NCI-H2029 treated with DMSO at 0.1 percent for 48 hours (cell line): ENCODE results near the gene PAX3.
A peak's percentile ranks its signal among the peaks of the same experiment; 100 is the strongest.

Experiments
- DNase-seq: peaks from one replicate; lab custom pipeline; 2025; lab: John Stamatoyannopoulos, UW

The PAX3 gene

DNA sequence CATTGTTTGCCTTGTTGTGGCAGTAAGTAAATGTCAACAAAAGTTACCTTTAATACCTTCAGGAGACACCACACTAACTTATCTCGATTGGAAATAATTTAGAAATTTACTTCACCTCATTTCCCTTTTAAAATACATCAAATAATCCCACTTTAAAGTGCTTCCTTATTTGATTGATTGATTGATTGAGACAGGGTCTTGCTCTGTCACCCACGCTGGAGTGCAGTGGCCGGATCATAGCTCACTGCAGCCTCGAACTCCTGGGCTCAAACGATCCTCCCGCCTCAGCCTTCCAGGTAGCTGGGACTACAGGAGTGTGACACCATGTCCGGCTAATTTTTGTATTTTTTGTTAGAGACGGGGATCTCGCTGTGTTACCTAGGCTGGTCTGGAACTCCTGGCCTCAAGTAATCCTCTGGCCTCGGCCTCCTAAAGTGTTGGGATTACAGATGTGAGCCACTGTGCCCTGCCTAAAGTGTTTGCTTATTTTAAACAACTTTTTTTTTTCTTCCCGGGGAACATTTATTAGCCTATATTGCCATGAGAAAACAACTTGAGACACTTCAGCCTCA lies 12.0 kb upstream of the PAX3 start:
- no peak for DNase-seq

DNA sequence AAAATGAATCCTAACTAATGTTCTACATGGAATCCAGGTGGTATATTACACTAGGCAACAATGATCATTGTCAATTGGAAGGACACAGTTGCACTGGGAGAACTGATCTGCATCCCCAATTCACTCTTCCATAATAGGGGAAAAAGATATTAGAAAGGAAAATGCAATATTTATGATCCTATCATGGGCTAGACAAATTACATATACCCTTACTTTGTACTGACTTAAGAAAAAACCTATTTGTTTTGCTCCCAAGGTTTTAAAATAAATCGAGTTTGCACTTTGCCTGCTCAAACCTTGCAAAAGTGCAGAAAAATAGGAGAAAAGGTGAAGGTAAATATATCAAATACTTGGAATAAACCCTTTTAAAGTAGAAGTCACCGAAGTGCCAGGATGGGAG lies 11.0 kb upstream of the PAX3 start:
- DNase-seq: no peak

DNA sequence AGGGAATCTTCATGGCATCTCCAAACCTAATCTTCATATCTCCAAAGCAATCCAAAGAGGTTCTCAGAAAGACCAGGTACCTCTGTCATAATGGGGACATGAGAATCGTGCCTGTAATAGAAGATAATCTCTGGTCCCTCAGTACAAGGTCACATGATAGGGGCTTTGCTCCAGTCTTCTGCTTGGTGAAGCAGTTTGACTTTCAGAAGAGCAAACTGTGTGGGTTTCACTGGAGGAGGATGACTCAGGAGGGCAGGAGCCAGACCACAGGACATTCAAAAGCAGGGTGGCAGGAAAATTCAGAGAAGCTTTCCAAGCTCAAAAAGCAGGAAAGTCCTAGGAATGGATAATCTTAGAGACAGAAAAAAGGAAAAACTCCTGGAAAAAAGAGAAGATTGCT lies 10.6 kb upstream of the PAX3 start:
- DNase-seq: no peak

DNA sequence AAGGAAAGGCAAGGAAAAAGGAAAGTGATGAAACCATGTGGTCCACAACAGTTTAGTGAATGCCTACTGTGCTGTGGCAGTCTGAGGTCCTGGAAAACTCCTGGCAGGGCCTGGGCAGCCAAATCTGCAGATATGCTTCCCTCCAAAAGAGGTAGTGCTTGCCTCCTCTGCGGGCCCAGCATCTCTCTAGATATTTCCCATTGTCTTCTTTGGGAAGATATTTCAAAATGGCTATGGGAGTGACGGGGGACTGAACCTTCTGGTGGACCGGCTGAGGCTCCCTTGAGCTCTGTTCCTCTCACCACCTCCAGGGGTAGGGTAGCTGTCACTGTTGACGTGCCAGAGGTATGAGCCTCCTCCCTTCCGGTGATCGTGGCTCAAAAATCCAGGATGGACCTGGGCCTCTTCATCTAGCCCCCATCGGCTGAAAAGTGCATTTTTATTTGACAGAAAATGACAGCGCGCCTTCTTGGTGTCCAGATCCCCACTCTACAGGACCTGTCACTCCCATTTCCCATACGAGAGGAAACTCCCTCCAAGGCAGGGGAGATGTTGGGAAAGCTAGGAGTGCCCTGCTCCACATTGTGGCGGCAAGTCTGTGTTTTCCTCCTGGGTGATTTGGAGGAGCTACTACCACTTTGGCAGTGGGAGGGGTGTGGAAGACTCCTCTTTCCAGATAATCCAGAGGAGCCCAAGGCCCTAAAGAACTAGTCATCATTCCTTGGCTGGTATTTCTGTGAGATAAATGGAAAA lies 9.4 kb upstream of the PAX3 start:
- DNase-seq: no peak

DNA sequence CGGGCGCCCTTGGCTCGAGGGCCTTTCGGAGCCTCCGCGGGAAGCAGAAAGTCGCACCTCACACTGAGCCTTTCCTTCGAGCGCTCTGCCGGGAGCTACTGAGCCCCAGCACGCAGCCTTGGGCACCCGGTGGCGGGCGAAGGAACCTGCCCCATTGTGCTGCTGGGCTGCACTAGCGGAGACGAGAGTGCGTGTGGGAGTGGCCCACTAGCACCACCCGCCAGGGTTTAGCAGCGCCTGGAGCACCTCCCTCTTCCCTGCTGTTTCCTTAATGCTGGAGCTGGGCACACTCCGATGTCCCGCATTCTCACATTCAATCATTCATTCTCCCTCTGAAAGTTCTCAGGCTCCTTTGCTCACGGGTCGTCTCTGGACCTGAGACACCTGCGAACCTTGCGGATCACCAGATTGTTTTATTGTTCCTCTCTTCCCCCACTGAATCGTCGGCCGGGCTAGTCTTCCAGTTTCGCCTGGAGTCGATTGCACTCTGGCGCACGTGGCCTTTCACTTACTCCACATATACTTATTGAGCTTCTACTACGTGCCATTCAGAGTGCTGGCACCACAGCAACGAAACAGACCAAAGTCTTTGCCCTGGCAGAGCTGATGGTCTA lies 8.5 kb upstream of the PAX3 start:
- DNase-seq: no peak

DNA sequence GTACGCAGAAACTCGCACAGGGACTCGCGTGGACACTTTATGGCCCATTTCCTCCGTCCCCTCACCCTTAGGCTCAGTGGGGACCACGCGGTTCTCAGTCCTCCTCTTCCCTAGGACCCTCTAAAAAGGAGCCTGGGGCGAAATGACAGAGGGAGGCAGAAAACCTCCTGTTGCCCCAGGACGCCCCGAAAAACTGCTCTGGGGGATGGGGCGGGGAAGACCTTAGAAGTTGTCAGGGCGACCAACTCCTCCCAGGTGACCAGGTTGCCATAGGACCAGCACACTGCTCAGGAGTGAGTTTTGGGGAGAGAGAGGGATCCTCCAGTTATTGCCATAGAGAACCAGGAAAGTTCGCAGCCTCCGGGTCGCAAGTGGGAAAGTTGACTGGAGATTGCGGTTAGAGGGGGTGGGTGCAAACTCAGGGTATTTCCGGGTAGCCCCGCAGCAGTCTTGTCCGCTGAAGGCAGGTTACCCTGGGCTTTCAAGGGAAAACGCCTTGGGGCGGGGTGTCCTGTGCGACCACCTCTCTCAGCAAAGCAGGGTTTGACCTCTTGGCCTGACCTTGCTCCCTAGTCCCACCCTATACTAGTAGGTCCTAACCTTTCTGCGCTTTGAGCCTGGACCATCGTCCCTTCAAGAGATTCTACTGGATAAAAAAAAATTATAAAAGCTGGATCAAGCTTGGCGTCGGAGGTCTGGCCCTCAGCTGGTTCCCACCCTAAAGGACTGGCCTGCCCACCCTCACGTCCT lies 7.8 kb upstream of the PAX3 start:
- DNase-seq: no peak

DNA sequence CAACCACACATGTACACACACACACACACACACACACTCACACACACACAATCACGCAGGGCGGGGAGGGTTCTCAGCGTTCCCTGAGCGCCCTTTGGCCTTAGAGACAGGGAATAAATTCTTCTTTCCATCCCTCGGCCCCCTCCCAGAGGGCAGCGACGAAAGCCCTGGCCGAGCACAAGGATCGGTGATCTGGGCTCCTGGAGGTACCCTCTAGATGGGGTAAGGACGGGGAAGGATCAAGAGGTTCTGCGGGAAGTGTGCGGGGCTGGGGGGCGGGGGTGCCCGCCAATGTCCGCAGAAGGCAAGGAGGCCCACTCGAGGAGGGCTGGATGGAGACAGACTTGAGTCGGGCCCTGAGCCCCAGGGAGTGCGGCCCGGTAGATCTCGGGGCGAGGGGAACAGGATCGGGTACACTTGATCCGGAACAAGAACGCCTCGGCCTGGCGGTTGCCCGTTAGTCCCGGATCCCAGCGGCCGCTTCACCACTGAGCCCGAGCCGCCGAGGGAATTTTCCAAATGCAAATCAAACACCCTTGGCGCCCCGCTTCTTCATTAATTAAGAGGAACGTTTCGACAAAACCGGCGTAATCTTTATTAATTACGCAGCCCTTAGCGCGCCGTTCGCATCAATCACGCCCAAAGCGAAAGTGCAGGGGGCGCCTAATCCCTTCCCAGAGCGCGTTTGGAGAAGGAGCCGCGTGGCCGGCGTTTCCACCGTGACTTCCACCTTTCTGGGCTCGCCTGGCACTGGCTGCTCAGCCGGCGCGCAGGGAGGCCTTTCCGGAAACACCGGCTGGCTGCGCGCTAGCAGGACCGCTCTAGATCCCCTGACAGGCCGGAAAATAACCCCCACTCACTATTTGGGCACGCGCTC lies 7.0 kb upstream of the PAX3 start:
- peak; percentile 14 for DNase-seq

DNA sequence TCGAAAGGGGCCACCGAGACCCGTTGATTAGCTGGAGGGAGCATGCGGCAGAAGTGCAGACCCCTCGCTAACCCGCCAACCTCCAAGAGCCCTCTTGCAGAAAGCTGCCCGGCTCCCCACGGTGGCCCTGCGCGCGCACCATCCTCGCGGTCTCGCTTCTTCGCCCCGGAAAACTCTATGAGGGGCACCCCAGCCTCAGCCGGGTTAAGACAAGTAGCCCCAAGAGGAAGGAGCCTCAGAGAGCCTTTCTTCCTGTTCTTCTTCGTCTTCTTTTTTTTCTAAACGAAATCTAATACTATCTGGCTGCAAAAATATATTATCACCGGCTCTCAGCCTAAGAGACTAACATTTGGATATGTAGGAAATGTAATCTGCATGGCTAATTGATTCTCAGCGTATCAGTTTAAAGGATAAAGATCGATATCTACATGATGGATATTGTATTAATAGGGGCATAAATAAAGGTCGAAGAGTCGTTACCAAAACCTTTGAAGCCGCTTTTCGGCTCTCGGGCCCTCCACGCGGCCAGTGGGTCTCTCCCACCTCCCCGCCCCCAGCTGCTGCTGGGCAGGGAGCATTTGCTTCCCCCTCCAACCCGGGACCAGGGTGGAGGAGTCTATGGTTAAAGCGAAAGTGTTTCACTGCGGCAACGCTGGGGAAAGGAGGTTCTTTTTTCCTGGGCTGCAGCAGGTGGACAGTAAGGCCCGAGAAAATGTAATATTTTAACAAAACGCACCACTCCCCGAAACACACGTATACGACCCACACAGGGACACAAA lies 6.1 kb upstream of the PAX3 start:
- peak; percentile 9 for DNase-seq

DNA sequence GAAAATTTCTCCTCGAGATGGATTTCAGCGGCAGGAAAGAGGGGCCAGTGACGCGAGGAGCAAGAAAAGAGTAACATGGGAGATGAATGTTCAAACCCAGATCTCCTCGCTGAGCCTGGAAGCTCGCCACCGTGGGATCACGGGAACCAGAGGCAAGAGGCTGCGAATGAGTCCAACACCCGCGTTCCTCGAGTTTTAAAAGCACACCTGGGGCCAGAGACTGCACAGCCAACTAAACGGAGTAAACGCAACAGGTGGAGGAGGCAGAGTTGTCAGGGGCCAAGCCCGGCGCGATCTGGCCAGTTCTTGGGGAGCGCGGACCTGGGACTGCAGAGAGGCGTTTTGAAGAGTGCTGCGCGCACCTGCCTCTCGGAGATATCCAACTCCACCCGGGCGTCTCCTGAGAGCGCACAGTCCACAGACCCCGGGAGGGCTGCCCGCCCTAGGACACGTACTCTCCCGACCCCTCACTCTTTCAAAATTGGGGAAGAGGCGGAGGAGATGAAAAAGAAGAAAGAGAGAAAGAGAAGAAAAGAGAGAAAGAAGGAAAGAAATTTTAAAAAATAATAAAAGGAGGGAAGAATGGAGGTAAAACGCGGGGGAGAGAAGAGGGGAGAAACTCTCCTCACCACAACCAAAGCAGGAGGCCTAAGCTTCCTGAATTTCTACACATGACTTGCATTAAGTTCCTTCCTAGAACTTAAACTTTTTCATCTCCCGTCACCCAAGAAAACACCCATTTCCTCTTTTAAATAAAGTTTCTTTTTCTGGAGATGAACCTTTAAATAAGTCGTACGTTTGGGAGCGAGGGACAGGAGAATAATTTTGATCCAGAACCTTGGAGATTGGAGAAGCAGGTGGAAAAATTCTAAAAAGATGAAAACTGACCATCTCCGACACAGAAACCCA lies 5.3 kb upstream of the PAX3 start:
- no peak for DNase-seq

DNA sequence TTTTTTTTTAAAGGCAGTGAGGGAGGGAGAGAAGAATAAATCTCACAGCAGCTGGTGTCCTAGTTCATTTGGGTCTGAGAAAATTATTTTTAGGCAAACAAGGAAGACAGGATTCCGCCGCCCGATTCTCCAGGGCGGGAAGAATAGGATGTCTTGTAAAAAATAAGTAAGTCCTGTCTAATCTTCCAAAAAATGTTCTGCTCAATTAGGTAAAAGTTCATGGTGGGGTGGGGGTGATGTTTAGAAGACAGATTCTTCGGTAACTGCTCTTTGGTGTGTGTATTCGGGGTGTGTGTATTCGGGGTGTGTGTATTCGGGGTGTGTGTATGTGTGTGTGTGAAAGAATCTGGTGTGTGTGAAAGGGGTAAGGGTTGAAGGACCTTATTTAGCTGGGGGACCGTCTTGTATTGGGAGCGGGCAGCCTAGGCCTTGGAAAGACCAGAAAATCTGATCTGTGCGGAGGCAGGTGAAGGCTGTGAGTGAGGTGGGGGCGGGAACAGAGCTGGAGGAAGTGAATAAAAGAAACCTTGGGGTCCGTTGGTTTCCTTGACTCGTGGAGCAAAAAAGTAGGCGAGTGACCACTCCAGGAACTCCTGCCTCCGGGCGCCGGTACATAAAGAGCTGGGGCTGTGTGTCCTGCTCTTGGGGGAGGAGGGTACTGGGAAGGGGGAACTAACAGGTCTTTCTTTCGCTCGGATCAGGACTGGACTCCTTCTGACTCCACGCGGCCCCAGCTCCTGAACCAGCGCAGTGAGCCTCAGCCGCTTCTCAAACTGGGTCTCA lies 4.4 kb upstream of the PAX3 start:
- no peak for DNase-seq

DNA sequence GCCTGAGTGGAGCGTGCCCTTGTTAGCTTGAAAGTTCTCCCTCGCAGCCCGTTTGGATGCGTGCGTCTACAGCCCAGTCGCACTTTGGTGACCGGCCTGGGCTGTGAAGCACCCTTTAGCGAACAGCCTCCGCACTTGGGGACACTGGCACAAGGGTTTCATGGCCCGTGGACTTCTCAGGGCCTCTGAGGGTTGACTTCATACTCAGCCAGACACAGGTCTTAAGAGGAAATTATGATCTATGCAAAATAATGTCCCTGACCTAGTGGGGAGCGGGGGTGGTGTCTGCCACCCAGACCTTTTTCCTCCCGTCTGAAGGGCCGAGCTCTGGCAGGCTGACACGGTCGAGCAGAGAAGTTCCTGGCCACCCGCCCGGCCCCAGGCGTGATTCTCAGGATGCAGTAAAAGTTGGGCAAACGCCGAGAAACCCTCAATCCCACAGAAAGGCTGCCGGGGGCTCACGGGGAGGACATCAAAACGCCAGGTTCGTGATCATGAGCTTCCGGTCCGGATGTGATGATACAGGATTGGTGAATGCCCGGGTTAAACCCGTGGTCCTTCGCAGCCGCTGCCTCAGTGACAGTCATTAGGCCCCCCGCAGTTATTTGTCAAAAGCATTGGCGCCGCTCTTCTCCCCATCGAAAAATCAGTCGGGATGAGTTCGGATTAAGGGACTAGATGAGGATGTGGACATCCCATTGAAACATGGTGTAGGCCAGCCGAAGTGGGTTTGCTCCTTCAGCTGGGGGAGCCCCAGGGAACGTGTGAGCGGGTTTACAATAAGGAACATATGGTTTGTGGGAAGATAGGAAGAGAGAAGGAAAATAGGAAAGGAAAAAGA lies 3.6 kb upstream of the PAX3 start:
- no peak for DNase-seq

DNA sequence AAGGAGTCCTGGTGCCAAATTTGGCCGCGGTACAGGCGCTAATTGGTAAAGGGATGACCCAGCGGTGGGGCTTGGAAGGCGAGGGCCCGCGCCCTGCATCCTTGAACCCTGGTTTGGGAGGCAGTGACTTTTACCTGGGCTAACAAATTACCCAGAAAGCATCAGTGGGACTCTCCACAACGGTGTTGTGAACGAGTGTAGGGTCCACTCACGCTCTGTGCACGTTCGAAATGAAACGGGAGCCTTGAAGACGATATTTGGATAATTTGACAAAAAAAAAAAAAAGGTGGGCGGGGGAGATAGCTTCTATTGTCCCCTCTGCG lies 3.0 kb upstream of the PAX3 start:
- DNase-seq: no peak

DNA sequence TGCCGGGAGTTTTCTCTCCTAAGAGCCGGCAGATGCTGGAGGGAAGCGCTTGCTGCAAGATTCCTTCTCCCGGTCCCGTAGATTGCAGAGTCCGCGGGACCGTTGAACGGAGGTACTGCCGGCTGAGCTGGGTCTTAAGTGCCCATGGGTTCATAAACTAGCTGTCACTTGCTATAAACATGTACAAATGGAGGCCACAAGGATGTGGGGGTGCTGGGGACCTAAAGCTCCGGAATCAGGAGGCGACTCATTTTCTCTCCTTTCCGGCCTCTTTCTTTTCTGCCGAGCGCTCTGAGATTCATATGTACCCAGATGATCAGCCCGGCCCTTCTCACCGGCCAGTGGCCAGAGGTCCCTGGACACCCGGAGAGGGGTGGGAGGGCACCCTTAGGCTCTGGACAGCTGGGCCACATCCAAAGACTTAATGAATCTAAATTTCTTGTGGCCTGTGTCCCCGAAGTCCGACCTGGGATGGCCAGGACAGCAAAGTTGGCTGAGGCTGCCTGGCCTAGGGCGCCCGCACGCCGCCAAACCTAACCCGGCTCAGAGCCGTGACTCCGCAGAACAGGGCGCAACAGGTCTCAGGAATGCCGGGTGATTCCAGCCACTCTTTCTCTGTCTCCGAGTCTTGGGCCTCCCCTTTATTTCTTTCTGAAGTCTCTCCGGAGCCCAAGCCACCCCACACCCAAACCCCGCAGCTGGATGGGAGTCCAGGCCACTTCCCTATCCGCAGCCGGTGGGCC lies 2.4 kb upstream of the PAX3 start:
- DNase-seq: no peak

DNA sequence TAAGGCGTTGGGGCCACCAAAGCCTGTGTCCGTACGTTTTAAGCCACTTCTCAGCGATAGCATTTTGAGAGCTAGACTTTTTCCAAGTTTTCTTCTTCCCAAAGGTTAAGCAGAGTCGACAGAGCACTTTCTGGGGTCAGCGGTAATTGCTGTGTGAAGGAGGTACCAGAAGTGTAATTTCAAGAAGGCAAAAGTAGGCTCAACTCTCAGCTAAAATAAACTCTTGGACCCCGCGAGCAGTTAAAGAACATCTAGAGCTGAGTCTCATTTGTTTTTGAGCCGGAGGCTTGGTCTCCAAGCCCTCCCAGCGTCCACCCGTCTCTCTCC lies 1.9 kb upstream of the PAX3 start:
- DNase-seq: no peak

DNA sequence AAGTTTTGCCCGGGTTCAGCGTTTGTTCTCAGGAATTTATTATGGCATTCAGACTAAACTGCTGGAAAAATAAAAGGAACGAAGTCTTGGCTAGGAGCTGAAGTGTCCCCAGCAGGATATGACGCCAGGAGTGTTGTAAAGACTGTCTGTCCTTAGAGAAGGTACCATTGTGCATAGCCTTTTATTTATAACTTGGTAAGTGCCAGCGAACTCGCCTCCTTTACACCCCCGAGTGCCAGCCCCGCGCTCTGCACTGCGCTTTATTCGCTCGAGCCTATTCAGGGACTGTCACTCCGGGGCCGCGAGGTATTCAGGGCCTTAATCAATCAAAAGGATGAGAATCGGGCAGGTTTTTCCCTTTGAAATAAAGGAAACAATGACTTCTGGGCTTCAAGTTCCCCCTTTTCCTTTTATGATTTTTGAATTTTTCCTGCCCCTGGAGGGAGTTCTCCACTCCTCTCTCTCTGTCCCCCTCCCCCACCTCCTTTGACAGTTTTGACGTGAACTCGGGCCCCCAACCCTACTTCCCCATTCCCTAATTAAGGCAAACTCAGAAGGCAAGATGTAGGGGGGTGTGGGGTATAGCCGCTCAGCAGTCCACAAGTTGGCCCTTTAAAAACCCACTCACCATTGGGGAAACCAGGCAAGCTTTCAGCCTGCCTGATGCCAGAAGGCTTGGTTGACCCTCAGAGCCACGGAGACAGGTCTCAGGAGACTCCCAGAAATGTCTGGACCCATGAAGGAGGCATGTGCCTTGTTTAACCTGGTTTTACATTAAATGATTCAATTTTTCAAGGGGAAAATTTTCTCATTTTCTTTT lies 1.3 kb upstream of the PAX3 start:
- no peak for DNase-seq

DNA sequence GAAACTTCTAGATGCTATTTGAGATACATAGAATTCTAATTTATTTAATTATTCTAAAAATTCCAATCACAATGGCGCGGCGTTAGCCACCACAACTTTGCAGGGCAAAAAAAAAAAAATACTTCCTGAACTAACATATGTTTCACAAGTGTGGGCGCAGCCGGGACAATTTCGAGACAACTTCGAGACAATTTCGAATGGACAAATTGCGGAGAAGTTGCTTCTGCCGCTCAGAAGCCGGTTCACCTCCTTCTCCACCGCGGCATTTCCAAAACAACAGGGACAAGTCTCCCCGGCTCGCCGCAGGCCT lies 842 bp downstream of the PAX3 start:
- DNase-seq: no peak

DNA sequence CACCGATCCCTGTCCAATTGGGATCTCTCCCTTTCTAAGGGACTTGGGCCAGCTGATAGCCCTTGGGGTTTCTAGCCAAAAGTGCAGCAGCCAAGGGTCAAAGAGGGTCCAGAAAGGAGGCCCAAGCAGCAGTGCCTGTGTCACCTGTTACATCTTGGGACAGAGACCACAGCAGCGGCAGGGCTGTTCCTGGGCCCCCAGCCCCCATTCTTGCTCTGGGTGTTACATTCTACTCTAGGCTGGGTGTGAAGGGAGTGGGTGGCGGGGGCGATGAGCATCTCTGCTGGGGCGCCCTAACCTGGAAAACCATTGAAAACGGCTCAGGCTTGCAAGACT lies 1.2 kb downstream of the PAX3 start:
- no peak for DNase-seq
